Activated CD8-positive, alpha-beta memory T cell treated with anti-CD3 and anti-CD28 coated beads for 36 hours (primary cell): ENCODE data around the gene IFIT3. TPM values are rescaled to one million over a fixed set of nuclear protein-coding genes. Genes with fewer than 3 reads are reported as not detected.
"Not testable (repeated sequence)": the region's sequence is repeated elsewhere in the genome, so short reads cannot be mapped to it uniquely, and the experiment has no call there.

ENCODE experiments used
- CTCF ChIA-PET: fragments of 350-600 bp; sonication (Branson Sonifier 250); formaldehyde crosslinking; loops from one replicate; lab custom pipeline; 2021; ENCODE audit warnings: antibody characterized with exemption; lab: Charles Lee
- POLR2A ChIA-PET: fragments of 350-600 bp; sonication (Branson Sonifier 250); formaldehyde crosslinking; loops from one replicate; lab custom pipeline; 2021; ENCODE audit warnings: antibody characterized with exemption; lab: Charles Lee
- total RNA-seq, 2 experiments: library from RNA; stranded (reverse); gene quantifications; one replicate each; pipeline ENCODE4 v1.2.3, GENCODE V29; 2021

The IFIT3 gene, protein sequence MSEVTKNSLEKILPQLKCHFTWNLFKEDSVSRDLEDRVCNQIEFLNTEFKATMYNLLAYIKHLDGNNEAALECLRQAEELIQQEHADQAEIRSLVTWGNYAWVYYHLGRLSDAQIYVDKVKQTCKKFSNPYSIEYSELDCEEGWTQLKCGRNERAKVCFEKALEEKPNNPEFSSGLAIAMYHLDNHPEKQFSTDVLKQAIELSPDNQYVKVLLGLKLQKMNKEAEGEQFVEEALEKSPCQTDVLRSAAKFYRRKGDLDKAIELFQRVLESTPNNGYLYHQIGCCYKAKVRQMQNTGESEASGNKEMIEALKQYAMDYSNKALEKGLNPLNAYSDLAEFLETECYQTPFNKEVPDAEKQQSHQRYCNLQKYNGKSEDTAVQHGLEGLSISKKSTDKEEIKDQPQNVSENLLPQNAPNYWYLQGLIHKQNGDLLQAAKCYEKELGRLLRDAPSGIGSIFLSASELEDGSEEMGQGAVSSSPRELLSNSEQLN
- total RNA-seq: under 1 TPM; 0.70 to 0.80 TPM

DNA sequence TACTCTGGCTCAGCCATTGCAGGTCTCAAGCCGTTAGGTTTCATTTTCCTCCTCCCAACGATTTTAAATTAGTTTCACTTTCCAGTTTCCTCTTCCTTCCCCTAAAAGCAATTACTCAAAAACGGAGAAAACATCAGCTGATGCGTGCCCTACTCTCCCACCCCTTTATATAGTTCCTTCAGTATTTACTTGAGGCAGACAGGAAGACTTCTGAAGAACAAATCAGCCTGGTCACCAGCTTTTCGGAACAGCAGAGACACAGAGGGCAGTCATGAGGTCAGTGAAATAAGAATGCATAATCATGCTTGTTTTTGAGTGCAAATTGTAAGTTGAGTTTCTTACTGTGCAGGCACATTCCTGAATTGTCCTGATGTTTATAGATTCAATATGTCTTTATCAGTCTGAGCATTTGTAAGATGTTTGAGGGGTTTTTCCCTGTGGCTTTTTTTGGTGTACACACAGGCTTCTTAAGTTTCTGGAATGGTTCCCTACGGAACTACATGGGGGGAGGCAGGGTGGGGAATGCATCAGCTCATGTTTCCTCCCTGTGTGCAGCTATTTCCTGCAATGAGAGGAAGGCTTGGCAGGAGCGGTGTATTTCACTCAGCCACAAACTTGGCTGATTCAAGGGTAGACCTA, at the start of gene IFIT3:
Gene IFIT3, plus strand, starts transcription at position 195 of the 639 bp plus-strand sequence. Its CDS starts 77 bp downstream, at position 272.
- ChIA-PET CTCF (no interaction called here), POLR2A (no interaction called here)

DNA sequence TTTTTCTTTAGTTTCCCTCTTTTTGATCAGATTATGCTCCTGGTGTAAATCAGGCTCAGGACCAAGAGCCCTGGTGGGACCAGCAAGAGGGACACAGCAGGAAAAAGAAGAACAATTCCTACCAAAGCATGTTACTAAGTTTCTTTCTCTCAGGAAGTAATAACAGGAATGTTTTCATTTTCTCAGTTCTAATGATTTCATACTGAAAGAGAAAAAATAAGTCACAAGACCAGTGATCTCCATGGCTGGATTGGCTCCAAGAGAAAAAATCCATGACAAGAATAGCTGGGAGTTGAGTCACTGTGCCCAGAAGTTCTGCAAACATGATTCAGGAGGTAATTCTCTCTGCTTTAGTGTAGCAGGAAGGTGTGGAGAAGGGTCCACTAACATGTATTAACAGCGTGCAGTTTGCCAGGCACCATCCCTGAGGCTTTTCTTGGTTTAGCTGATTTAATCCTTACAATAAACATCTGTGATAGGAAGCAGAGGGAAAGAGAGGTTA, 49.7 kb upstream of the IFIT3 start:
- ChIA-PET CTCF (no interaction called here), POLR2A (no interaction called here)

GRCh38 chr10:89278900-89279392, 48.9 kb upstream of the IFIT3 start:
- ChIA-PET POLR2A (no interaction called here), CTCF (no interaction called here)

GRCh38 chr10:89279421-89279869, 48.4 kb upstream of the IFIT3 start:
- CTCF ChIA-PET: no interaction called here
- POLR2A ChIA-PET: no interaction called here

DNA sequence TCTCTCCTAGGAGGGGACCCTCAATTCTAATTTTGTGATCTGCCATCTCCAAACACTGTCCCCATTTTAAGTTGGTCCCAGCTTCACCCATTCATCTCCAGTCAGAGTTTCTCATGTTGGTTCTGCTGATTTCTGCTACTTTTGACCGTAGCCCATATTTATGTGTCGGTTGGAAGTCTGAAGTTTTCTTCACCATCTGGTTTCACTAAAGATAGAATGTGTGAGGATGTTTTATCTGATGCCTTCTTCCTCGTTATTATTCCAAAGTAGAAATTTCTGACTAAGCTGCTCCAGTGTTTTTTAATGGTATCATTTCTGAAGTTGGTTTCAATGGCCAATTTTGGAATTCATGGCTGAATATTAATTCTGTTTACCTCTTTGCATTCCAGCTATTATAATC, 47.3 kb upstream of the IFIT3 start:
- ChIA-PET POLR2A (no interaction called here), CTCF (no interaction called here)

DNA sequence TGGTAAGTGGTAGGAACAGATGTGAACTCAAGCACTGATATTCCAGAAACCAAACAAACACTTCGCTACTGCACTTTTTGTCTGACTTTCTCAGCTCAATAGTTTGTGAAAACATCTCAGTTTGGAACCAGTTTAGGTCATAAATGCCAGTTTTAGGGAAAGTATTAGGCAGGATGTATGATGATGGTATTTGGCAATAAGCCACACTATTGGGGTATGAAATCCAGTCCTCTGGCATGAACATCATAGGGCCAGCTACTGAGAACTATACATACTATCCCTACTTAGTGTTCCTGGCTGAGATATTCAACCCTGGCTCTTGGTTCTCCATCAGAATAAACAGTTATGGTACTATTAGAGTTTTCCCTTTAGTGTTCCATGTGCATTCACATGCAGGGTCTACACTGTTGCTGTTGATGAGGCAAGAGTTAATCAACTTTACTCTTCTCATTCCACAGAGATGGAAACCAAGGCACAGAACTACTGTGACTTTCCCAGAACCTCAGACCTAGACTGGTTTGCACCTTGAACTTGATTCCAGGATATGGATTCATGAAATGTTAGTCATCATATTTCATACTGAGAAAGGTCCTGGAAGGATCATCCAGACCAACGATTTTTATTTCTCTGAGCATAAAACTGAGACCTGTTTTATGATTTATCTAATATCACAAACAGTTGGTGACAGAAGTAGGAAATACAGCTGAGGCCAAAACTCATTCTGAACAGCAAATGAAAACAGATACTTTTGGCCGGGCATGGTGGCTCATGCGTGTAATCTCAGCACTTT, 46.0 kb upstream of the IFIT3 start:
- ChIA-PET POLR2A (no interaction called here), CTCF (no interaction called here)

DNA sequence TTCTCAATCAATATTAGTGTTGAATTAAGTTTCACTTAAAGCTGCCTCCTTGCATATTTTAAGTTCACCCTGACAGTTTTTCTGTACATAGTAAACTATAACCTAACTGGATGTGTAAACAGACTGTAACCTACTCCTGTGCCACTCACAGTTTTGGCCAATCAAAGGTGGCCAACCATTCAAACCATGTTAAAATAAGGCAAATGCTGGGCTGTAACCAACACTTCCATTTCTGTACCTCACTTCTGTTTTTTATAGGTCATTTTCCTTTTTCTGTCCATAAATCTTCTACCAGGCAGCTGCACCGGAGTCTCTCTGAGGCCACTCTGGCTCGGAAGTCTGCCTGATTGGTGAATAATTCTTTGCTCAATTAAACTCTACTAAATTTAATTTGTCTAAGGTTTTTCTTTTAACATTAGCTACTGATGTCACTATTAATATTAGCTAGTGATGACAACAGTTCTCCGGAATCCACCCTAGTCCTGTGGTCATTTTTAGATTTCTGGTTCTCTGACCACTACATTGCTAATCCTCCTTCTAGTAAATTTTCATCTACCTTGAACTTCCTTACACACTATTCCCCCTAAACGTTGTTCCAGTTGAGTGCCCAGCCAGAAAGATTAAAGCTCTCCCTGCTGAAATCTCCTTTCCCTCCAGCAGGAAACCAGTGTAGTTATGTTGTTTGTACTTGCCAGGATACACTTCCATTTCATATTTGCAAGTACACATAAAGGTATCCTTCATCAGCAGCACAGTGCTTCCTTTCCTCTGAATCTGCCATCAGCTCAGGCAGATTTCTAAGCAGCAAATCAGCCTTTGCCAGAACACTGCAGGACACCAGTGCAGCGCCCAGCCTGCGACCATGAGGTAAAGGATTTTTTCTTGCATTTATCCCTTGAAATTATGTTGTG, 44.5 kb upstream of the IFIT3 start:
- CTCF ChIA-PET: no interaction called here
- POLR2A ChIA-PET: no interaction called here

- CTCF ChIA-PET: no interaction called here
Observed at GRCh38 chr10:89283936-89284475, 43.8 kb upstream of the IFIT3 start.

DNA sequence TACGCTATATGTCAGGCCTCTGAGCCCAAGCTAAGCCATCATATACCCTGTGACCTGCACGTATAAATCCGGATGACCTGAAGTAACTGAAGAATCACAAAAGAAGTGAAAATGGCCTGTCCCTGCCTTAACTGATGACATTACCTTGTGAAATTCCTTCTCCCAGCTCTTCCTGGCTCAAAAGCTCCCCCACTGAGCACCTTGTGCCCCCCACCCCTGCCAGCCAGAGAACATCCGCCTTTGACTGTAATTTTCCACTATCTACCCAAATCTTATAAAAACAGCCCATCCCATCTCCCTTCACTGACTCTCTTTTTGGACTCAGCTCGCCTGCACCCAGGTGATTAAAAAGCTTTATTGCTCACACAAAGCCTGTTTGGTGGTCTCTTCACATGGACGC, 43.1 kb upstream of the IFIT3 start:
- POLR2A ChIA-PET, CTCF ChIA-PET: not testable (repeated sequence)

More at GRCh38 chr10:89283936-89284475, 43.8 kb upstream of the IFIT3 start:
- POLR2A ChIA-PET: no interaction called here

DNA sequence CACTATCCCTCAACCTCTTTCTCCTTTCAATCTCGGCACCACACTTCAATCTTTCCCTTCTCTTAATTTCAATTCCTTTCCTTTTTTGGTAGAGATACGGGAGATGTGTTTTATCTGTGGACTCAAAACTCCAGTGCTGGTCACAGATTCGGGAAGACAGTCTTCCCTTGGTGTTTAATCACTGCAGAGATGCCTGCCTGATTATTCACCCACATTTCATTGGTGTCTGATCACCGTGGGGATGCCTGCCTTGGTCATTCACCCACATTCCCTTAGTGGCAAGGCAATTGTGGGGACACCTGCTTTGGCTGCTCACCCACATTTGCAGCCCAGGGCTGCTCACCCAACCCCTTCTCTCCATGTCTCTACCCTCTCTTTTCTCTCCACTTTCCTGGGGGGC, 42.5 kb upstream of the IFIT3 start:
- CTCF ChIA-PET, POLR2A ChIA-PET: not testable (repeated sequence)

GRCh38 chr10:89294721-89295239, 33.0 kb upstream of the IFIT3 start:
- POLR2A ChIA-PET: no interaction called here
- CTCF ChIA-PET: interaction anchor here (1.1 kb wide), 1 partner anchor 82 kb away, joined by 4 read pairs; no protein-coding TSS in a partner anchor

DNA sequence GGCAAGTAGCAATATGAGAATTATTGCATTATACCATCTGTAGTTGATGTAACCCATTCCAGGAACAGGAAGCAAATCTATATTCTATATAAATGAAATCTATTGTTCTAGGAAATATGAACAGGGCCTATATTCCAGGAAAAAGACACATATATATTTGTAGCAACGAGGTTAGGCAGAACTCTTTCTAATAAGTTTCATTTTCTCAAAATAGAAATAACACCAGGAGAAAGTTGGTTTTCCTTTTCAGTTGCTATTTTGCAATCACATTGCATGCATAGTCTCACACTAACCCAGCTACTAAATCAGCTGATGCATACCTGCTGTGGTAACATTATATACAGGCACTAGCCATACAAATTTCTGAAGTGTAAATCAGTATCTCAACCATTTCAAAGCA, 32.2 kb upstream of the IFIT3 start:
- POLR2A ChIA-PET: no interaction called here
- CTCF ChIA-PET: interaction anchor here (1.1 kb wide), 1 partner anchor 81 kb away, joined by 4 read pairs; no protein-coding TSS in a partner anchor

DNA sequence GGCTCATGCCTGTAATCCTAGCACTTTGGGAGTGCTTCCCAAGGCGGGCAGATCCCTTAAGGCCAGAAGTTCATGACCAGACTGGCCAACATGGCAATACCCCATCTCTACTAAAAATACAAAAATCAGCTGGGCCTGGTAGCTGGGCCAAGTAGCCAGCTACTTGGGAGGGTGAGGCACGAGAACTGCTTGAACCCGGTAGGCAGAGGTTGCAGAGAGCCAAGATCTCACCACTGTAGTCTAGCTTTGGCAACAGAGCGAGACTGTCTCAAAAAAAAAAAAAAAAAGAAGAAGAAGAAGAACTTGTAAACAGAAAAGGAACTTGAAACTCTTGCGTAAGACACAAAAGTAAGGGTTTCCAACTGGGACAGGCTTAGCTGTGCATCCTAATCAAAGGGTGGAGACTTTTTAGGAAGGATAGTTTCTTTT, 31.6 kb upstream of the IFIT3 start:
- POLR2A ChIA-PET: no interaction called here
- CTCF ChIA-PET: interaction anchor here (0.7 kb wide), 1 partner anchor 118 kb away, joined by 3 read pairs; no protein-coding TSS in a partner anchor

GRCh38 chr10:89297356-89297755, 30.4 kb upstream of the IFIT3 start:
- ChIA-PET POLR2A (no interaction called here), CTCF (no interaction called here)

DNA sequence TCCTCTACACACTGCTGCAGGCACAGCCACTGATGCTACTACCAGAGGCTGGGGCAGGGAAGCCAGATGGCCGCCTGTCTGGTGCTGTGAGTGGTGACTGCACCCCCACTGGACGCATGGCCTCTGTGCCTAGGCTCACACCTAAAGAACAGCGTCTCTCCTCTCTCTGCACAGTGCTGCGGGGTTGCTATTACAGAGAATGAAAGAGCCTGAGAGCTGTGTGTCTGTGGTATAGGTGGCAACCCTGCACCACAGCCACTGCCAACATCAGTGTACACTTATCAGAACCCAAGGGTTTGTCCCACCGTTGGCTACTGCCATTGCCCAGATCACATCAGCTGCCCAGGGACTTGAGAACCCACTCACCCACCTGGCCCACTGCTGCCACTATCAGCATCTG, 30.0 kb upstream of the IFIT3 start:
- ChIA-PET POLR2A (no interaction called here), CTCF (no interaction called here)

DNA sequence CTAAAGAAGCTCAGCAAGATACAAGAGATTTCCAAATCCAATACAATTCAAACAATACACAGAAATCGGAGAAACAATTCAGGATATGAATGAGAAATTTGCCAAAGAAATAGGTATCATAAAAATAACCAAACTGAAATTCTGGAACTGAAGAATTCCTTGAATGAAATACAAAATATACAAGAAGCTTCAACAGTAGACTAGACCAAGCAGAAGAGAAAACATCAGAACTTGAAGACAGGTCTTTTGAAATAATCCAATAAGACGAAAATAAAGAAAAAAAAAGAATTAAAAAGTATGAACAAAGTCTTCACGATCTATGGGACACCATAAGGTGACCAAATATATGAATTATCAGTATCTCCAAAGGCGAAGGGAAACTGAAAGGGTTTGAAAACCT, 28.8 kb upstream of the IFIT3 start:
- CTCF ChIA-PET: no interaction called here
- POLR2A ChIA-PET: no interaction called here

GRCh38 chr10:89301232-89301631, 26.6 kb upstream of the IFIT3 start:
- POLR2A ChIA-PET: no interaction called here
- CTCF ChIA-PET: no interaction called here
